GM21447 (cell line): ENCODE results near the gene VTI1A.

ENCODE experiments used
- ATAC-seq: cut with Tn5 transposase; IDR thresholded peaks from one replicate; pipeline ENCODE4 v1.9.1; 2021; ENCODE audit not compliant: unreplicated experiment

The VTI1A gene

DNA sequence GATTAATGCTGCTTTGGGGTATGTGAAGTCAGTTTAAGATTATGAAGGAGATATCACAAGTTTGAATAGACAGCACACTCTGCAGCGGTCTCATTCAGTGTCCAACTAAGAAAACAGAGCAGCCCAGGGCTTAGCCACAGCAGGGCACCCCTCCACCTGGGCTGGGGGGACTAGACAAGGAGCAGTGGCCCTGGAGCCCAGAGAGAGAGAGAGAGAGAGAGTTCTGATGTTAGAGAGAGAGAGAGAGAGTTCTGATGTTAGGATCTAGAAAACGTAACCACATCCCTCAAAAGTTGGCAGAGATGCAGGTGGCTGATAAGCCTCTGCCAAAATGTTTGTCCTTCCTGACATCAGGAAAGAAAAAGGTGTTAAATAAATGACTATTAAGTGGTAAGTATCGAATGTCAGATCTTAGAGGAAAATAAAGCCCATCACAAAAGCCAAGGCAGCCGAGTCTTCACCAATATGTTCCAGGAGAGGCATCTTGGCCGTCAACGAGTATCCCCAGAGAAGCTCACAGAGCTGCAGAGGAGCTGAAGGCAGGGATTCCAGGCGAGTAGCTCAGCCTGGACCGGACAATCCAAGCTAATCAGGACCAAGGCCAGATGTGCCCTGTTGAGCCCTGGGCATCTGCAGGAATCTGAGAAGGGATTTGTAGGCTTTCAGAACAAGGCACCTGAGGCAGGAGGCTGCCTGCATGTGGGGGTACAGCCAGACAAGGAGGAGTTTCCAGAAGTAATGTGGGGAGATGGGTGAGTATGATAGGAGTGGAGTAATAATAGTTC is 352.9 kb downstream of the VTI1A start:
- no peak for ATAC-seq

DNA sequence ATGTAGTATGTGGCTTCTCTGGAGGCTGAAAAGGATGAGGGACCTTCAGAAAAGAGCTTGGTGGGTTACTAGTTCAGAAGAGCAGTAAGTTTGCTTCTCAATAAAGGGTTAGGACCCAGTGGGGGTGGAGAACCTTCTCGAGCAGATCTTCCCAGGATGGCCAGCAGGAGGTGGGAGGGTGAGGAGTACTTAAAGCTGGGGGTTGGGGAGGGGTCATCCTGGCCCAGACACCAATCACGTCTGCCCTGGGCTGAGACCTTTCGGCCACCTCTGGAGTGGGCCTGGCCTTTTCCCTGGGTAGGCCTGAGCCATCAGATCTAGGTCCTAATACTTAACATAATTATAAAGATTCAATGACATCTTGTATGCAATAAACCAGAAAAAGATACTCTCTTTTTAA is 354.0 kb downstream of the VTI1A start:
- ATAC-seq = no peak

DNA sequence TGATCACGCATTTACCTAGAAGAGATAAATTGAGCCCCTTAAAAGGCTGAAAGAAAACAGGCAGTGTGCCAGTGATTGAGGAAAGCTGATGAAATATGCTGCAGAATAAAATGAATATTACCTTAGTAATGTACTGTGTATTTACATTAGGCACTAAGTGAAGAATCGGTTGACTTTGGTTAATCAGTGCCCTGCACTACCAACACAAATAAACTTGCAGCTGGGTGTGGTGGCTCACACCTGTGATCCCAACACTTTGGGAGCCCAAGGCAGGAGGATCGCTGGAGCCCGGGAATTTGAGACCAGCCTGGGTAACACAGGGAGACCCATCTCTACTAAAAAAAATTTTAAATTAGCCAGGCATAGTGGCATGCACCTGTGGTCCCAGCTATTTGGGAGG is 354.7 kb downstream of the VTI1A start:
- no peak for ATAC-seq

DNA sequence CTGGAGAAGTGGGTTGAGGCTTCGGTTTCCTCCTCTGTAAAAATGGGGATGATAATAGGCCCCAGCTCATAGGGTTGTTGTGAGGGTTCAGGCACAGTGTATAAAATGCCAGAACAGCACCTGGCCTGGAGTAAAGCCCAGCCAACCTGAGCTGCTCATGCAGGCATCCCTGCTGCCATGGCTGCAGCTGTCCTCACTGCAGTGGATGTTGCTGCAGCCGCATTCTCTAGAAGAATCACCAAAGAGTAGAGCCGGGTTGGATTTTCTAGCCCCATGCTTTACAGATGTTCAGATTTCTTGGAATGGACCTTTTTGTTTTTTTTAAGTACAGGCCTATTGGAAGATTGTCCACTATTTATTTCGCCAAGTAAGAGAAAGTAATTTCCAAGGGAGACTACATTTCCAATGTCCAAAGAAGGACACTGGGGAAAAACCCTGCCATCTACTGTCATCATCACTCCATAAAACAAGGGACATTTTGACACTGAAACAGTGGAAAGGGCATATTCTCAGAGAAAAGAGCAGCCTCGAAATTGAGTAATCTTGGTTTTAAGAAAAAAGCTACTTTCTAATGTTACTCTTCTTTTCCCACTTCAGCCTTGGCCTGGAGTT is 355.5 kb downstream of the VTI1A start:
- no peak for ATAC-seq

DNA sequence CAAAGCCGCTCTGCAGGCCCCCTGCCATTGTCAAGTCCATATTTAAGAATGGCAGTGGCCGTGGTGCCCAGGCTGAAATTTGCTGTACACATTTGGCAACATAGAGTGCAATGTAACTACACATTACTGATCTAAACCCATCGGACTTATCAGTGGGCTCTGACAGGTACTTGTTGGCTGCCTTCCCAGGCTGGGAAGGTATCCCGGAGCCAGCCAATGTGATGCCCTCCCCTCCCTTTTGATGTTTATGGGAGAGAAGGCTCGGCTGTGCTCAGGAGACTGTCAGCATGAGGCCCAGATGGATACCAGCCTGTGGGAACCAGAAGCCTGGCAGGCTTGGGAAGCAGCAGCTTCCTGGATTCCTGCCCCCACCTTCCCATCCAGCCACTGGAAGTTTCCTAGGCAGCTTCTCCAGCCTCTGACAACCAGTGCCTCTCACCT is 357.0 kb downstream of the VTI1A start:
- ATAC-seq = no peak

DNA sequence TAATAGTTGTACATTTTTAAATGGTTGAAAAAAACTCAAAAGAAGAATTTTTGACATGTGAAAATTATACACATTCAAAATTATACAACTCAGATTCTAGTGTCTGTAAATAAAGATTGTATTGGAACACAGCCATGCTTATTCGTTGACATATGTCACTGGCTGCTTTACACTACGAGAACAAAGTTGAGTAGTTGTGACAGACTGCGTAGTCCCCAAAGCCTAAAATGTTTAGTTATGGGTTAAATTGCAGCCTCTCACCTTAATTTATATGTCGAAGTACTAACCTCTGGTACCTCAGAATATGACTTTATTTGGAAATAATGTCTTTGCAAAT is 358.2 kb downstream of the VTI1A start:
- no peak for ATAC-seq

DNA sequence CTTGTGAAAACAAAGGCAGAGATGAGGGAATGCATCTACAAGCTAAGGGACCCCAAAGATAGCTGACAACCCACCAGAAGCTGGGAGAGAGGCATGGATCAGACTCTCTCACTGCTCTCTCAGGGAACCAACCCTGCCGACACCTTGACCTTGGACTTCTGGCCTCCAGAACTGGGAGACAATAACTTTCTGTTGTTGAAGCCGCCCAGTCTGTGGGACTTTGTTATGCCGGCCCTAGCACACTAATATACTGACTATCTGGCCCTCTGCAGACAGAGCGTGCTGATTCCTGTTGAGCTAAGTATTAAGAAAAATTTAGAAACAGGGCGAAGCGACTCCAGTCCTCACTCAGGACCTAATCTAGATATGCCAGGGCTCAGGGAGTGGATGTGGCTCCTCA is 358.7 kb downstream of the VTI1A start:
- ATAC-seq = no peak

DNA sequence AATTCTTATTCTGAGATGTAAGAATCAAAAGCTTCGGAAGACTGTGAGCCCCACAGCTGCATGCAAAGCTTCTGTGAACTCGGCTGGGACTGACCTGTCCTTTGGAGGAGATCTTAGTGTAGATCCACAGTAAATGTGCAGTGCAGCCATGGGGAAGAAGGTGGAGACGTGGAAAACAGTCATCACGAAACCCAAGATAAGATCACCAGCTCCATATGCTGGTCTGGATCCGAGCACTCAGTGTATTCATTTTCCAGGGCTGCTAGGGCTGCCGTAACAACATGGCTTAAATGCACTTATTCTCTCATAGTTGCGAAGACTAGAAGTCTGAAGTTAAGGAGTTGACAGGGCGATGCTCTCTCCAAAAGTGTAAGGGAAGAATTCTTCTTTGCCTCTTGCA is 360.0 kb downstream of the VTI1A start:
- ATAC-seq = no peak

DNA sequence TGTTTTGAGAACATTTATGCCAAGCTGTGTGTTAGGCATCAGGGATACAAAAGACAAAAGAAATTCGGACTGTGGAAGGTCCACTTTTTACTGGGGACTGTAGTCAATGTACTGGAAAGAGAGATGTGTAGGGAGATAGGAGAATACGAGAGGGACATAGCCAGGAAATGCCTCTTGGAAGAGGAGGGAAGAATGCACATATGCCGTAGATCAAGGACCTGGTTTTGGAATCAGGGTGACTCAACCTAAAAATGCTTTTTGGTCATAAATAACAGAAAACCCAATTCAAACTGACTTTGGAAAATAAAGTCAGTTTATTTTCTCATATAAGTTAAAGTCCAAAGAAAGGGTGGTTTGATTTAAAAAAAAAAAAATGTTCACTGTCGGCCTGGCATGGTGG is 362.7 kb downstream of the VTI1A start:
- no peak for ATAC-seq

DNA sequence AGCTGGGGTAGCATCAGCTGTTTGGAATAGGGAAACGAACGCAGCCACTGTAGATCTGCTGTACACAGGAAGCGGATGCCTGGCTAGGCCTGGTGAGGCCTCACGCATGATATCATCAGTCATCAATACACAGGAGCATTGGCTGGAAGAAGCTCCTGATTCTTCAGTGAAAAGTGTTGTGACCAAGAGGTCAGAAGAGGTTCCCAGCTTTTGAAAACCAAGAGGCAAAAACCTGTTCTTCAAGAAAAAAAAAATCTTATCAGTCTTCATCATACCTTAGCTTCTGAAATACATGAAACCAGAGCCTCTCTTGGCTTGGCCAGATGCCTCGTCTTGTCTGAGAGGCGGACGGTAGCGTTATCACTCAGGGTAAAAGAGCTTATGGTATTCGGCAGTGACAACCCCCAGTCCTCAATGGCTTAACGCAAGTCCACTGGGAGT is 363.7 kb downstream of the VTI1A start:
- ATAC-seq = no peak

DNA sequence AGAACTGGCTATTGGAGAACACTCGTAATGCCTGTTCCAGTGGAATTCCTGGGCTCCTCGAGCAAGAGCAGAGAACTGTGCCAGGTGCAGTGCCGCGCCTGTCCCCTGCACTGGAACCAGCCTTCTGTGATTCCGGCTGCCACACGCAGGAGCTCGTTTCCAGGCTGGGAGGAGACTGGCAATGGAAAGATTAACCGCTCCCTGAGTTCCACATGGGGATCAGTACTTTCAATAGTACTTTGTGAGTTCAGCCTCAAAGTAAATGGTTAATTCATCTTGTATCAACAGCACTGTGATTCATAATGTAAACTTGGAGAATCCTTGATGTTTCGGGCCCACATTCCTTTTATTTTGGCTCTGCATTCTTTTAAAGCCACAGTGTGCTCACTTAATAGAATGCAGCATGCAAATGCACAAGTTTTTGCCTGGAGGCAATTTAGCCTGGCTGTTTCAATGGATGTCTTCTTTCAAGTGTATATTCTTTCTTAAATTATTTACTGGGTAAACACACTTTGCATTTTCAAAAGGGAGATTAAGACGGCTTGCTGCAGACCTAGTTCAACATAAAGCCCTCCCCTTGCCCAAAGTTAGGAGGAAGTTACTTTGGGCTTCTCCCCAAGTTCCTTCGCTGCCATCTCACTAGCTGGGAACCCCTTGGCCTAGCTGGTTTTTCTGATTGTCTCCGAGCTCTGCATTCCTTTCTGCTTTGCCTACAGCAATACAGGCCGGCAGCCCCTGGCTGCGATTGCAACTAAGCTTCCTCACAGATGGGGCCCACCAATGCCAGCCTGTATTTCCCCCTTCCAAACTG is 364.9 kb downstream of the VTI1A start:
- ATAC-seq = no peak

DNA sequence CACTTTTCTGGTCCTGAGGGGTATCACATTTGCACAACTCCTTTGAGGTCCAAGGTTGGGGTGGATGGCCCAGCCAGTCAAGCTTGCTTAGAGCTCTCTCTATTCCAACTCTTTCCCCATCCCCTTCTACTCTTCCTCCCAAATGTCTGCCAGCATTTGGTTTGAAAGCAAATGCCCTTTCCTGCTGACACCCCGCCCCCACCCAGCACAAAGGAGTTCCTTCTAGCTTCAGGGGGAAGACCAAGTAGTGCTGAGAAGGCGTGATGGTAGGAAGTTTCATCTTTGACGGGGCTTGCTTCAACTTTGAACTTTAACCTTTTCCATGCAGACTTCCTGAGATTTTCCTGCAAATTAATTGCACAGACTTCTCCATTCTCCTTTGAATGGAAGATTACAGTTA is 365.6 kb downstream of the VTI1A start:
- ATAC-seq = no peak

DNA sequence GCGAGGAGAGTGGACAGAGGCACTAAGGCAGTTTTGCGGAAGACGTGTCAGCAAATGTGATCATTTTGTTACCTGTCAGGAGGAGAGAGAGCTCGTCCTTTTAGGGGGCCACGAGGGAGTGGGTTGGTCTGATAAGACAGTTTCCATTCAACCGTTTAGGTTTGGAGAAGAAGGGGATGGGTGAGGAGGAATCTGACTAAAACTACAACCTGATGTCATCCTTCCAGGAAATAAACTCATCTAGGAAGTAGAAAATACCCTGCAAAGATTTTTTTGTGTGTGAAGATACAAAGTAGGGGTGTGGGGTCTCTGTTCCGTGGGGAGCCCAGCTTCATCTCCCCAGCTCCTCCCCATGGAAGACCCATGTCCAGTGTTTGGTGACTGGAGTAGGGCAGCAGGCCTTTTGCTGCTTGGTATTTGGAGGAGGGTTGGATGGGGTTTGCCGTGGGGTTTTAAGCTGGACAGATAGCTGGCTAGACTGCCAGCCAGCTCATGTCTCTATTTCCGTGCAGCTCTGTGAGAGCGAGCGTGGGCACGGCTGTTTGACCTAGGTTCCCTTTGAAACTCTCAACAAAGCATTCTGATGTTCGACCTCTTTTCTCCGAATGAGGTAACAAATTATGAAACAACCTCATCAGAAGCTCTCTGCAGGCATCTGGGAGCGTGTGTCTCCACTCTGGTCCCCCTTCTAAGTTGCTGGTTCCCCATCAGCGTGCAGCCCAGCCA is 367.0 kb downstream of the VTI1A start:
- ATAC-seq = no peak

DNA sequence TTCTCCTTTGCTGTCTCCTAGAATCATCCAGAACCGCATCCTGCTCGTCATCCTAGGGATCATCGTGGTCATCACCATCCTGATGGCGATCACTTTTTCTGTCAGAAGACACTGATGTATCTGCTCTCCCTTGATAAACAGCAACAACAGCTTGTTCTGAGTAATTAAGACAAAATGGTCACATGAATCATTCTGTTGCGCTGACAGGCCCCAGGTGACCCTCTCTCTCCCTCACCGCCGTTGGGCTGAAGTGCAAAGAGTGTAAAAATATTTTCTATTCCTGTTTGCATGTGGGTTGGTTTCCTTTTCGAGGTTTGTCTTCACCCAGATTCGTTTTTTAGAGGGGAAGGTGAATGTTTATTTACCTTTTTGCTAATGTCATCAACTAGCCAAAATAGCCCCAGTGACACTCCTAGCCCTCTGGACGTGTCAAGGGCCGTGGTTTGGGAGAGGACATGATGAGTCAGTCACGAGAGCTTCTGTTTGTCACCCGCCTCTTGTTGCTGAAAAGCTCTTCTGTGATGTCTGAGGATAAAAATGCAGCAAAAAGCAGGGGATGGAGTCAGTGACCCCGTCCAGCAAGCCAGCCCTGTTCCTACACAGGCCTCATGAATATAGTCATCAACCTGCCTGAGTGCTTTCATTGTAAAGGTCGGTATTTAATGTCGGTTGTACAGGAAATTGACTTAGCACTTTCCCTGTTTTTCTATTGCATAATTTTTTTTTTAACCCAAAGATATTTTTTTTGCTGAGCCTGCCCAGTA is 368.4 kb downstream of the VTI1A start:
- ATAC-seq = no peak

DNA sequence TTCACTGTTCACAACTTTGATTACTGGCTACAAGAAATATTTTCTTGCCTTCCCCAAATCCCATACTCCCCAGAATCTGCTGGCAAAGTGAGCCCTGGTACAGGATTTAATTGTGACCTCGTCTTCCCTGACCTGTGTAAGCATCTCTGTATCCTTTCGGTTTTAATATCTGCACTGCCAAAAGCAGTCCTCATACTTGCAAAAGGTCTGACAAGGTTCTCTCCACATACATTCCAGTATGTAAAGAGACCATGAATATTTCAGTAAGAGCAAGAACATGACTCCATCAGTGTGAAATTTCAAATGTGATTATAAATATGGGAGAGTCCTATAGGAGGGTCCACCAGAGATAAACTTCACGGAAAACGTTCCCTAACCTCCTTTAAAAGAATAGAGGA is 369.0 kb downstream of the VTI1A start:
- no peak for ATAC-seq

DNA sequence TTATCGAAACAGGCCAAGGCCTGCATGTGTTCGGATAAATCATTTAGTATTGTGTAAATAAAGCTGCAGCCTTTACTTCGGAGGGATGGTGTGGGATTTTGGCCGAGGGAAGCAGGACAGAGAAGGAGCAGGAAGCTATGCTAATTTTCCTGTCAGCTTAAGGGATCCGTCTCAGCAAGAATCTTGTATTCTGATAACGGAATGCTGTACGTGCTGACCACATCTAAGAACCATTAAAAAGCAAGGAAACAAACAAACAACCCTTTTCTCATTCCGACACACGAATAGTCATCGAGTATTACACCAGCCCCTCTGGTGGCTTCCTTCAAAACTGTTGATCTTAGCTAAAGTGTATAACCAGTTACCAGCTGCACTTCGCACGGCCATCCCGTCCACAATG is 369.9 kb downstream of the VTI1A start:
- no peak for ATAC-seq

DNA sequence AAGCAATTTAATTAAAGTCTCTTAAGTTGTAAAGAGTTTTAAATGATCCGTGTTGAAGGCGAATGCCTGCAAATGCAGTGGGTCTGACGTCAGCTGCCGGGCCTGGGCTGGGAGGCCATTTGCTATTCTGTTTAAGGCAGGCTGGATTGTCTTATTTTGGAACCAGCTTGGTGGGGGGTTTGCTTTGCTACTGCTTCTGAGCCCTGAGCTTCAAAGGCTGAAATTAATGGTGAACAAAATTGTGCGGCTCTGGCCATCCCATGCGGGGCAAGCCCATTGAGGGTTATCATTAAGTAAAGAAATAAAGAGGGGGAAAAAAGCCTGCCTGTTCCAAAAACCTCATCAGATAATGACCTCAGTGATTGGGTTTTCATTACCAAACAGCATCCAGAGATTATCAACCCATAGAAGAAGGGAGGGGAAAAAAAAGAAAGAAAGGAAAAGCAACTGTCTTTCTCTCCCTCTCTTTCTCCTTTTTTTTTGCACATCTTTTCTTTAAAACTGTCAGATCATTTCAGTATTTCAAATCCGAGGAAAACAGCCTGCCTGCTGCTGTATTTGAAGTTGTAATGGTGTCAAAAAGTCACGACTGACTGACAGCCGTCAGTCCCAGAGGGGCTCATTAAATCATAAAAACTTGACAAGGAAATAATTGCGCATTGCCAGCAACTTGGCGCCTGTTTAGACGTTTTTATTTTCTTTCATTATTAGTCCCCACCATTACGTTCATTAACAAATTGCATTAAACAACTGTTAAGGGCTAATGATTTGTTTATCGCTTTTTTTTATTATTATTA is 371.2 kb downstream of the VTI1A start:
- no peak for ATAC-seq

DNA sequence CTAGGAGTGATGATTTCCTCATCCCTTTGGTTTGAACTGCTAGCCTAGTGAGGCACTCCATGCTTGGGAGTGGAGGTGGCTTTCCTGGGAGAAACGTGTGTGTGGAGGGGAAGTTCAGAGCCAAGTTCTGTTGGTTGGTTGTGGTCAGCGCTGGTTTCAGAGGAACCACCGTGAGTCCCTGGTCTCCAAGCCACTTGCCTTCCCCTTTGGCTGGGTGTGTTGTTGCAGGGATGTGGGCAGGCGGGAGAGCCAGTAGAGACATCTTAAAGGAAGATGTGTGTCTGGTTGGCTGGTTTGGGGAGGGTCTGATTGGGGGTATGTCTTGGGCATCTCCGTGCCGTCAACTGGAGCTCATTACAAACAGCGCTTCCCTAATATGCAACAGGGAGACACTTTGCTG is 372.2 kb downstream of the VTI1A start:
- no peak for ATAC-seq

DNA sequence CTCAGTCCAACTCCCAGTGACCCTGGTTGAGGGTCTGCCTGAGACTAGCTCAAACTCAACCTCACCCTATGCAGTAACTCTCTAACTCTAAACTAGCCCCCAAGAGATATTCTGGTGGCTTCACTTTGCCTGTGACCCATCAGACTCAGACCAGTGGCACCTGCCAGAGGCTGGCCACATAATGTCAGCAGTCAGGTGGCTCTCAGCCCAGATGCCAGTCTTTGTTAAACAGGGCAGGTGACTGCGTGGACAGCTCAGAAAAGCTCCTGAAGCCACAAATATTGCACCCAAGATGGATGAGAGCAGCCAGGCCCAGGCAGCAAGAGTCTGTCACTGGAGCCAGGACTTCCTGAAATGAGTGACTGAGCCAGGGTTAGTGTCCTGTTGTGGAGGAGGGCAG is 373.3 kb downstream of the VTI1A start:
- no peak for ATAC-seq

DNA sequence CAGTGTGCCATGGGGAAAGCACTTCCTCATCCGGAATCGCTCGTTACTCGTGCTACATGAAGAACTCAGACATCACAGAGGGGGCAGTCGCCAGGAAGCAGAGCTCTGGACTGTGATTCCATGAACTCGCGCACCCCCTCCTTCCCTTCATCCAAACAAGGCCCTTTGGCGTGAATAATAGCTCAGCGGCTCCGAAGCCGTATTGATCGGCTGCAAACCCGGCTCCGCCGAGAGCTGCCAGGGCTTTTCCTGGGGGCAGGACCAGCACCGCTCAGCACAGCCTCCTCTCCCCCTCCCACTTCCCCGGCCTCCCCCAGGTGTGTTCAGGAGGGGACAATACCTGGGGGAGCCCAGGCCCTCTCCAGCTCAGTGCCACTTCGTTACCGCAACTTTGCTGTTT is 374.0 kb downstream of the VTI1A start:
- ATAC-seq = no peak
